Ammon's horn (tissue), 1 donor: ENCODE data around the gene CDK3.
"Not testable (repeated sequence)": the region's sequence is repeated elsewhere in the genome, so short reads cannot be mapped to it uniquely, and the experiment has no call there.

Experiments
- DNase-seq: peaks from one replicate; pipeline ENCODE4 v3.0.0-alpha.2; 2016; ENCODE audit warnings: low spot score

CDK3 gene

GRCh38 chr17:76039121-76039520 lies 38.5 kb downstream of the CDK3 start:
- DNase-seq: no peak

- DNase-seq: no peak
Measured at GRCh38 chr17:76040376-76040775, 39.7 kb downstream of the CDK3 start.

- not testable (repeated sequence) for DNase-seq
Measured at GRCh38 chr17:76042868-76043267, 42.2 kb downstream of the CDK3 start.

GRCh38 chr17:76044475-76045007 lies 43.9 kb downstream of the CDK3 start:
- not testable (repeated sequence) for DNase-seq

- no peak for DNase-seq
Measured at GRCh38 chr17:76046064-76046463, 45.4 kb downstream of the CDK3 start.

GRCh38 chr17:76048025-76048605 lies 47.5 kb downstream of the CDK3 start:
- DNase-seq: no peak

- no peak for DNase-seq
Measured at GRCh38 chr17:76048711-76049110, 48.1 kb downstream of the CDK3 start.

GRCh38 chr17:76049239-76049638 lies 48.6 kb downstream of the CDK3 start:
- DNase-seq: no peak

GRCh38 chr17:76049836-76050537 lies 49.3 kb downstream of the CDK3 start:
- DNase-seq: no peak

- DNase-seq: no peak
Measured at GRCh38 chr17:76050538-76051467, 50.1 kb downstream of the CDK3 start.

GRCh38 chr17:76051561-76051960 lies 50.9 kb downstream of the CDK3 start:
- no peak for DNase-seq

GRCh38 chr17:76053246-76054111 lies 52.8 kb downstream of the CDK3 start:
- no peak for DNase-seq

GRCh38 chr17:76054112-76054476 lies 53.4 kb downstream of the CDK3 start:
- DNase-seq: no peak
